HG02678 (cell line): ENCODE data around the gene FTCD.
"Not testable (repeated sequence)": the region's sequence is repeated elsewhere in the genome, so short reads cannot be mapped to it uniquely, and the experiment has no call there.

ENCODE experiments used
- ATAC-seq: cut with Tn5 transposase; IDR thresholded peaks from one replicate; pipeline ENCODE4 v1.9.1; 2021; ENCODE audit warnings: mild to moderate bottlenecking, moderate library complexity; ENCODE audit not compliant: unreplicated experiment

Gene FTCD

GRCh38 chr21:46188226-46189212, 33.1 kb upstream of the FTCD start:
- no peak for ATAC-seq

DNA sequence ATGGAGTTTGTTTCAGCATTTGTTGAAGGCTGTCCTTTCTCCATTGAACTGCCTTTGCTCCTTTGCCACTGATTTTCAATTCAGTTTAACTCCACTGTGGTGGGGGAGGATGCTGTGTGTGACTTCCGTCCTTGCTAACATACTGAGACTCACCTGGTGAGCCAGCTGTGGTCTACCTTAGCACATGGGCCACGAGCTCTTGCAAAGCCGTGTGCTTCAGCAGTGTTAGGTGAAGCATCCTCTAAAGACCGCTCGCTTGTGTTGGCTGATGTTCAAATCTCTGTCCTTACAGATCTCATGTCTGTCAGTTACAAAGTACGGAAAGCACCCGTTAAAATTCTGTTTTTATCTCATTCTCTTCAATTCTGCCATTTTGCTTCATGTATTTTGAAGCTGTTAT, 32.4 kb upstream of the FTCD start:
- no peak for ATAC-seq

DNA sequence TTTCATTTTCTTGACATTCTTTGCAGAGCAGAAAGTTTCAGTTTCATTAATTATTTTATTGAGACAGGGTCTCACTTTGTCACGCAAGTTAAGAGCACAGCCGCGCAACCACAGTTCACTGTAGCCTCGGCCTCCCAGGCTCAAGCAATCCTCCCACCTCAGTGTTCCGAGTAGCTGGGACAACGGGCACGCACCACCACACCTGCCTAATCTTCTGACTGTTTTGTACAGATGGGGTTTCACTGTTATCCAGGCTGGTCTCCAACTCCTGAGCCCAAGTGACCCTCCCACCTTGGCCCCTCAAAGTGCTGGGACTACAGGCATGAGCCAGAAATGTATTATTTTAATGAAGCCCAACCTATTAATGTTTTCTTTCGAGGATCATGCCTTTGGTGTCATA, 31.9 kb upstream of the FTCD start:
- no peak for ATAC-seq

DNA sequence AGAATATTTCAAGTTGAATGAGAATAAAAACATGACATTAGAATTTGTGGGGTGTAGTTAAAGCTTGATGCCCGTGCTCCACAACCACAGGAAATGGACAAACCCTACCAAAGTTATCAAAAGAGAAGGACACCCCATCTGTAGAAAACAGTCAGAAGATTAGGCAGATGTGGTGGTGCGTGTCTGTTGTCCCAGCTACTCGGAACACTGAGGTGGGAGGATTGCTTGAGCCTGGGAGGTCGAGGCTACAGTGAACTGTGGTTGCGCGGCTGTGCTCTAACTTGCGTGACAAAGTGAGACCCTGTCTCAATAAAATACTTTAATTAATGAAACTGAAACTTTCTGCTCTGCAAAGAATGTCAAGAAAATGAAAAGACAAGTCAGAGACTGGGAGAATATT, 30.3 kb upstream of the FTCD start:
- no peak for ATAC-seq

DNA sequence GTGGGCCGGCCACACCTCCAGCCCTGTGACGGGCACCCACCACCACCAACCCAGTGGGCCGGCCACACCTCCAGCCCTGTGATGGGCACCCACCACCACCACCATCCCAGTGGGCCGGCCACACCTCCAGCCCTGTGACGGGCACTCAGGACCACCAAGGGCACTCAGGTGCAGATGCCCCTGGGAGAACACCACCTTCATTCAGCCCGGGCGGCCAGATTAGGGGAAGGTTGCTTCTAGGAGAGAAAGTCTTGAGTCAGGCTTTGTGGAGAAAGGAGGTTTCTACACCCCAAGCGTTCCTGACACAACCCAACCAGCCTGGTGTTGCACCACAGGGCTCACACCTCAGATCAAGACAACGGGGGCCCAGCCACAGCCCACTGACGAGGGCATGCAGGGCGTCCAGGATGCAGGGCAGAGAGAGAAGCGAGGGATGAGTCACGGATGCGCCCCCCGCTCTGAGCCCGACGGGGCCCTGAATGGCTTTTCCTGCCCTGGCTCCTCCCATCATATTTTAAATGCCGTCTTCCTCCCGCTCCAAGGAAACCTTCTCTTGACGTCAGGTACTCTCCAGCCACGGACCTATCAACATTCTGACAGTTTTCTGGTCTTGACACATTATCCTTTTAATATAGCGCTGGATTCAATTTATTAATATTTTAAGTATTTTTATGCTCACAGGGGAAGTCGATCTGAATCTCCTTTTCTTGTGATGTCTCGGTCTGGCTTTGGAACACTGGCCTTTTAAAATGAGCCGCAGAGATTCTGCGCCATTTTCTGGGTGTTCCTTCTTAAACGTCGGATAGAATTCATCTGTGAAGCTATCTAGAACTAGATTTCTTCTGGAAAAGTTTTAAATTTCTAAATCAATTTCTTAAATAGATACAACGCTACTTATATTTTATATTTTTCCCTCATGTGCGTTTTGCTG, 29.5 kb upstream of the FTCD start:
- peak; percentile 65 for ATAC-seq

DNA sequence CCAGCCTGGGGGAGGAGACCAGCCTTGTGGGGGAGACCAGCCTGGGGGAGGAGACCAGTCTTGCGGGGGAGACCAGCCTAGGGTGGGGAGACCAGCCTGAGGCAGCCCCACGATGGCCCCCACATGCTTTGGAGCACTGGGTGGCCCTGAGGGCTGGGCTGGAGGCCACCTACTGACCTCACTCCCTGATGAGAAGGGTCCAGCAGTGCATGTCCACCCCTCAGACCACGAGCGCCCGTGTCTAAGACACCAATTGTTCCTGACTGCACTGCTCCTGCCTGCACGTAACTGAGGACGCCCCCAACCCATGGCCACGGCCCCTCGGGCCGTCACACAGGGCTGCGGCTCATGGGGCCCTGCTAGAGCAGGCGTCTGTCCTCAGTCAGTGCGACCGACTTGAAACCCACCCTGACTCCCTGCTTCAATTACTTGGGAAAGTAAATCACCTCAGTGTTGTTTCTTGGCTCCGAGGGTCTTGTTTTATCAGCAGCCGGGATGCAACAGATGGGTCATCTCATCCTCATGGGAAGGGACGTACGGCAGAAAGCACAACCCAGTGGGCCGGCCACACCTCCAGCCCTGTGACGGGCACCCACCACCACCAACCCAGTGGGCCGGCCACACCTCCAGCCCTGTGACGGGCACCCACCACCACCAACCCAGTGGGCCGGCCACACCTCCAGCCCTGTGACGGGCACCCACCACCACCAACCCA, 28.7 kb upstream of the FTCD start, which contains the start of gene SPATC1L:
Gene SPATC1L (minus strand): TSS at position 550 of the 715 bp plus-strand sequence. CDS start 1,643 bp downstream, outside the sequence.
- ATAC-seq = peak; percentile 58

- not testable (repeated sequence) for ATAC-seq
These were observed 28.0 kb upstream of the FTCD start for GRCh38 chr21:46183337-46183909.

- no peak for ATAC-seq
These were observed 27.4 kb upstream of the FTCD start for GRCh38 chr21:46182548-46183336.

- no peak for ATAC-seq
These were observed 26.7 kb upstream of the FTCD start for GRCh38 chr21:46181953-46182547.

DNA sequence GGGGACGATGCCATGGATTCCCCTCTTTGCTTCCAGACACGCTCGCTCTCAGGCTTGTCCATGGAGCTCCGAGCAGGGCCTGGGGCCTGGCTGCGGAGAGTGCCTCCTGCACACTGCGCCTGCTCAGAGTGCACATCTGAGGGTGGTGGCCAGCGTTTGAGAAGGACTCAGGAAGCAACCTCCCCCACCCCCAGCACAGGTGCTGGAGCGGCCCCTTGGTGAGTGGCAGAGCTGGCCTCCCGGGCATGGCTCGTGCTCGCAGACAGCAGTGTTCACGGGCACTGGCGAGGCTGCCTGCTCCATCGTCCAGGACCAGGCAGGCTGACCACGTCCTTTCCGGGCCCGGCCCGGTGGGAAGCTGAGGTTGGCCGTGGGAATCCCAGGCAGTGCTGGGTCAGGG, 26.1 kb upstream of the FTCD start:
- ATAC-seq = no peak

DNA sequence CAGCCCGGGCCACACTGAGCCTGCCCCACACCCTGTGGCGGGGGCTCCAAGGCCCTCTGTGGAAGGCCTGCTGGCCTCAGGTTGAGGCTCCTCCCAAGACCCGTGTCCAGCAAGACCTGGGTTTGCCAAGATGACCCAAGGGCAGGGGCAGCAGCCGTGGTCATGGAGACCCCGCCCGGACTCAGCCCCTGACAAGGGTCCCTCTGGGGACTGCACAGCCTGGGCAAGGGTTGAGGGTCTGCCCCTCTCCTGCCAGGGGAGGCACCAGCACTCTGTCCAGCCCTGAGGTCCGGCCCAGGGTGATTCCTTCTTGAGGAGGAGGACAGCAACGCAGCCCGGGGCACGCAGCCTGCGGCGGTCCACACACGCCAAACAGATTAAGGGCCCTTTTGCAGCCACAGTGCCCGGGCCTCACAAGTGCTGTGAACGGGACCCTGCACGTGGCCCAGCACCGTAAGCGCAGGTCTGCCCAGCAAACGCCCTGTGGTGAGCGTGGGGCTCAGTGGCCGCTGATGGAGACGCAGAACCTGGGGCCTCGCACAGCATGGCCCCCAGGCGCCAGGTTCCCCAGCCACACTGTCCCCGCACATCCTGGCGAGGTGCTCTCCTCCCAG, 25.5 kb upstream of the FTCD start:
- ATAC-seq = no peak

DNA sequence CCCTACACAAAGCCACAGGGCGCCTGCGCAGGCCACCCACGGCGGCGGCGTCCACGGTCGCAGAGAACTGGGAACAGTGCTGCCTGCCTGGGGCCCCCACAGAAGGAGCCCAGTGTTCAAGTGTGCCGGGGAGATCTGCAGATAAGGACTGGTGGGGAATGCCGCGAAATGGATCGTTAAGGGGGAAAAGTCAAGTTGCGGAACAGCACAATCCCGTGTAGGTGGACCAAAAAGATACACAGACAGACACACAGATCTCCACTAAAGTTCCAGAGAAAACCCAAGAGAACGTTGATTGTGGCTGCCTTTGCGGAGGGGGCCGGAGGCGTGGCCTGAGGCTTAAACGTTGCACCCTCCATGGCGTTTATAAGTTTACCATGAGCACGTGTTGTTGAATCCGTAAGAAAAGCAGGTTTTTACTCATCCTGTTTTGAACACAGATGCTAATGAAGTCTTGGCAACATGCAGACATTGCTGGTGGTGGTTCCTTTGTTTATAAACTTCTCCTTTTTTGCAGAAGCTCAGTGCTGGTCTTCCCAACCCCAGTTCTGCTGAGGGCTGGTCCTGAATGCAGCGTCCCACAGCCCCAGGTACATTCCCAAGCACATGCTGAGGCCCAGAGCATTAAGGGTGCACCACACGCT, 24.8 kb upstream of the FTCD start:
- no peak for ATAC-seq

- no peak for ATAC-seq
These were observed 24.3 kb upstream of the FTCD start for GRCh38 chr21:46179708-46180078.

DNA sequence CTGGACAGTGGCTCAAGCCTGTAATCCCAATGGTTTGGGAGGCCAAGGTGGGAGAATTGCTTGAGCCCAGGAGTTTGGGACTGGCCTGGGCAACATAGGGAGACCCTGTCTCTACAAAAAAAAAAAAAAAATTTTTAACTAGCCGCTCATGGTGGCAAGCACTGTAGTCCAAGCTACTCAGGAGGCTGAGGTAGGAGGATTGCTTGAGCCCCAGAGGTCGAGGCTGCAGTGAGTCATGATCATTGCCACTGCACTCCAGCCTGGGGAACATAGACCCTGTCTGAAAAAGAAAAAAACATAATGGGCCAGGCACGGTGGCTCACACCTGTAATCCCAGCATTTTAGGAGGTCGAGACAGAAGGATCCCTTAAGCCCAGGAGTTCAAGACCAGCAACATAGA, 23.6 kb upstream of the FTCD start:
- no peak for ATAC-seq

GRCh38 chr21:46176443-46177129, 21.2 kb upstream of the FTCD start:
- ATAC-seq = not testable (repeated sequence)

DNA sequence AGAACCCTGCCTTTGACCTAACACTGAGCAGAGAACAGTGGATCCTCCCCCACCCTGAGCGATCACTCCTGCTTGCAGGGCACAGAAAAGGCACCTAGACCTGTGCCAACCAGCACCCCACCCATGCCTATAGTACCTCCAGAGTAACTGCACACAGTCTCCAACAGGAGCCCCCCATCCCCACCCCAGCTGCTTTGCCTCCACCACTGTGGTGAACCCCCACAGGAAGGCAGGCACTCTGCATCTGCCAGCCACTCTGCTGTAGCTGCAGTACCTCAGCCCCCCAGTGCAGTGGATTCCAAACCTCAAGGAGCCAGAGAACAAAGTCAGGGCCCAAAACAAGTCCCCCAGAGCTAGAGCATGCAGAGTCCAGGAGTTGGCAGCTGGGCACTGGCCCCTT, 18.2 kb upstream of the FTCD start:
- no peak for ATAC-seq

DNA sequence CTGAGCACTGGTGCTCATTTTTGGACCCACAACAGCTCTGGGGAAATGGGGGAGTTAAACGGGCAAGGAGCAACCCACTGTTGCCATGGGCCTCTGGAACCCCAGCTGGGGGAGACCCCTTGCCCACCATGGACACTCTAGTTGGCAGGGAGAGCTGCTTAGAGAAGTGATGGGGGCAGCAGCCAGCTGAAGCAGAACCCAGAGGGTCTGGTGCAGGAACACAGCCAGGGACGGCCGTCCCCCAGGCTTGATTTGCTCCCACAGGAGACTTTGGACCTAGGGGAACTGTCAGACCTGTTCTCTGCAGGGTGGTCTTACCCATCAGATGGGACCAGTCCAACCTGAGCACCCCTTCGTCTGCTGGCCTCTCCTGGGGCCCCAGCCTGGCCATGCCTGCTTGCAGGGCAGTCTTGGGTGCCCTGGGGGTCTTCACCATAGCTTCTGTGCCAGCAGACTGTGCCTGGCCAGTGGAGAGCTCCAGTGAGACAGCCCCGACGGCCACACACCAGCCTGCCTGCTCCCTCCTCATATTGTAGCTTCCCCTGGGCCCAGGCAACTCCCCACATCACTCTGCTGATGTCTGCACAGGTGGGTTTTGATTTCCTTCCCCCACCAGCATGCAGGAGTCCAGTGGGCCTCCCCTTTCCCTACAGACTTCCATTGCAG, 17.6 kb upstream of the FTCD start:
- ATAC-seq = no peak
